OCI-LY7 (cell line): ENCODE results near the gene MARS1. TPM values are rescaled to one million over a fixed set of nuclear protein-coding genes. Genes with fewer than 3 reads are reported as not detected.

Experiments
- BruUV-seq: library from RNA; stranded (reverse); fragments of 400-500 nt; replicated peaks from 2 replicates; lab custom pipeline; 2021; lab: Mats Ljungman, UMichigan
- CTCF ChIA-PET: fragments of 300-600 bp; sonication (Branson Sonifier 250); formaldehyde crosslinking; loops from one replicate; lab custom pipeline; 2022; ENCODE audit warnings: antibody characterized with exemption; ENCODE audit not compliant: unreplicated experiment; lab: Charles Lee
- POLR2A ChIA-PET: fragments of 300-600 bp; sonication (Branson Sonifier 250); formaldehyde crosslinking; loops from one replicate; lab custom pipeline; 2022; ENCODE audit warnings: antibody characterized with exemption; lab: Charles Lee
- DNase-seq: peaks from one replicate; pipeline ENCODE4 v3.0.0-alpha.2; 2015; ENCODE audit warnings: low spot score
- H2AFZ ChIP-seq: fragments of 200-600 bp; sonication (generic), shearing (Covaris generic); 2 replicates; pipeline ENCODE4 v1.6.1; 2014; ENCODE audit warnings: mild to moderate bottlenecking, antibody characterized with exemption, low read length, moderate library complexity
- H3K27ac ChIP-seq: fragments of 200-600 bp; sonication (generic); 2 replicates; pipeline ENCODE4 v1.5.1; 2014; ENCODE audit warnings: mixed run types, low read depth, mild to moderate bottlenecking, moderate library complexity, low read length, inconsistent platforms; ENCODE audit not compliant: poor library complexity, severe bottlenecking
- H3K36me3 ChIP-seq: fragments of 200-600 bp; sonication (generic); 2 replicates; pipeline ENCODE4 v1.6.1; 2014; ENCODE audit warnings: mild to moderate bottlenecking, antibody characterized with exemption, low read length, moderate library complexity, mixed read lengths; ENCODE audit not compliant: insufficient read depth
- H3K4me1 ChIP-seq: fragments of 200-600 bp; sonication (generic); 2 replicates; pipeline ENCODE4 v1.5.1; 2014; ENCODE audit warnings: mild to moderate bottlenecking, low read length; ENCODE audit not compliant: insufficient read depth, poor library complexity, severe bottlenecking
- H3K4me2 ChIP-seq: fragments of 200-600 bp; sonication (generic); 2 replicates; pipeline ENCODE4 v1.6.1; 2014; ENCODE audit warnings: mild to moderate bottlenecking, low read length
- H3K4me3 ChIP-seq: fragments of 200-600 bp; sonication (generic); 2 replicates; pipeline ENCODE4 v1.5.1; 2014; ENCODE audit warnings: mild to moderate bottlenecking, low read depth, low read length; ENCODE audit not compliant: poor library complexity, severe bottlenecking
- H3K79me2 ChIP-seq: fragments of 200-600 bp; sonication (generic); 2 replicates; pipeline ENCODE4 v1.6.1; 2016; ENCODE audit warnings: low read depth, mild to moderate bottlenecking, low read length, moderate library complexity, mixed read lengths; ENCODE audit not compliant: insufficient read depth
- H3K9me2 ChIP-seq: fragments of 200-600 bp; sonication (generic); 2 replicates; pipeline ENCODE4 v1.6.1; 2016; ENCODE audit warnings: mild to moderate bottlenecking, low read length, mixed read lengths; ENCODE audit not compliant: insufficient read depth
- H3K9me3 ChIP-seq: fragments of 200-600 bp; sonication (generic); 2 replicates; pipeline ENCODE4 v1.6.1; 2014; ENCODE audit warnings: mild to moderate bottlenecking, mixed run types, low read length, mixed read lengths
- H4K20me1 ChIP-seq: fragments of 200-600 bp; sonication (generic); 2 replicates; pipeline ENCODE4 v1.6.1; 2014; ENCODE audit warnings: mild to moderate bottlenecking, antibody characterized with exemption, low read length, moderate library complexity, mixed read lengths; ENCODE audit not compliant: insufficient read depth
- CTCF ChIP-seq: fragments of 200-600 bp; sonication (generic); conservative IDR thresholded peaks from 2 replicates; pipeline ENCODE4 v1.5.1; 2014; ENCODE audit warnings: mild to moderate bottlenecking, antibody characterized with exemption, low read length, moderate library complexity, mixed read lengths
- EZH2phosphoT487 ChIP-seq: fragments of 200-600 bp; sonication (generic); IDR thresholded peaks from 2 replicates; pipeline ENCODE4 v1.6.1; 2018; ENCODE audit warnings: low read depth, borderline replicate concordance, mild to moderate bottlenecking, mixed run types, antibody characterized with exemption, low read length, moderate library complexity, mixed read lengths
- intact Hi-C: fragments of 100-400 bp; cut with micrococcal nuclease; formaldehyde crosslinking; loops from one replicate; pipeline ENCODE4 v1.10.0; 2022; ENCODE audit not compliant: unreplicated experiment
- total RNA-seq, 2 experiments: library from RNA; depleted of rRNA in 1 of 2; stranded (reverse); fragments of >200 nt in 1 of 2; shearing (Covaris generic) in 1 of 2; gene quantifications; 2 replicates each; pipeline ENCODE4 v1.2.3, GENCODE V29; 2014 to 2022

The MARS1 gene
- total RNA-seq, 2 experiments from 2014 or later, result 272 to 465 TPM

DNA sequence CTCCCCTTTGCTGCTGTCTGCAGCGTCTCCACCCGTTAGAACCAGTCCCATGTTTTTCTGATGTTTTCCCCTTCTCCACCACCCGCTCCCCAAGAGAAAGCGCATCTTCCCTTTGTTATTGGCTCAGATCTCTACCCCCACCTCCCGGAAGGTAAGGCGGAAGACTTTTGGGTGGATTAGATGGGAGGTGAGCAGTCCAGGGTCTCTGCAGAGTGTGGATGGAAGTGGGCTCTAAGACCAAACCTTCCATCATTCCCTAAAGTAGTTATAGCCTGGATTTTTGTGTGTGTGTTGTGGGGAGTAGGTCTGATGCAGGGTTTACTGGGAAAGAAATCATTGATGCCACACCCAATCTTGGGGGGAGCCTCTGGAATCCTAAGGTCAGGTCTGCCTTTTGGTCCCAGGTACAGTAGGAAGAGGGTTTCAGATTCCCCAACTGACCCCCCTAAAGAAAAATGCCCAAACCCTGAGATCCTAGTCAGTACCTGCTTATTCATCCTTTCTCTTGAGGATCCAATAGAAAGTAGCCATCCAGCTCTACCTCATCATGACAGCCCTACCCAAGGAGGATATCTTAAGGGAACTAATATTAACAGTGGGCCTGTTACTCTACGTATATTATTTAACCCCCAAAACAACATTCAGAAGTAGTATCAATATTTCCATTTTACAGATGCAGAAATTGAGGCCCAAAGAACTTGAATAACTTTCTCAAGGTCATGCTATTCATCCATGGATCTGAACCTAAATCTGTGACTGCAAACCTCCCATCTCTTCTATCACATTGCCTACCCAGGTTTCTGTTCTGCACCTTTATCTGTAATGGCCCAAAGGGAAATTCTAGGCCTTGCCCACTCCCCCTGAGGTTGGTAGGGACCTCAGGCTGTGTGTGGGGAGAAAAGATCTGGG is 63.0 kb downstream of the MARS1 start:
- DNase-seq, result no peak
- no peak overlapping the region for H2AFZ ChIP-seq
- no peak overlapping the region for H3K27ac ChIP-seq
- H3K4me1 ChIP-seq, result peaks cover 10% of the 10 kb centered on the region
- H3K4me3 ChIP-seq, result no peak overlapping the region
- H3K4me2 ChIP-seq, result no peak overlapping the region
- TF ChIP-seq EZH2phosphoT487 (no peak), CTCF (no peak)
- H3K36me3 ChIP-seq, result no peaks in the 10 kb centered on the region
- ChIA-PET POLR2A (no interaction called here), CTCF (no interaction called here)
- H3K9me3 ChIP-seq, result no peaks in the 10 kb centered on the region
- BruUV-seq, result no TSS peak
- H4K20me1 ChIP-seq, result no peaks in the 10 kb centered on the region
- peaks cover 9% of the 10 kb centered on the region; the same call in 1 of the 2 replicates for H3K79me2 ChIP-seq
- intact Hi-C loops, result no loop called here
- no peaks in the 10 kb centered on the region for H3K9me2 ChIP-seq

- no peaks in the 10 kb centered on the region for H3K36me3 ChIP-seq
- POLR2A ChIA-PET, result interaction anchor here (0.6 to 0.7 kb wide), 2 partner anchors 15 to 31 kb away, joined by 3 to 6 read pairs; no protein-coding TSS in a partner anchor
- peaks cover 2% of the 10 kb centered on the region; the same call in 1 of the 2 replicates for H3K79me2 ChIP-seq
- BruUV-seq, result no TSS peak
- DNase-seq, result no peak
- intact Hi-C loops, result no loop called here
- H3K4me1 ChIP-seq, result peaks cover 6% of the 10 kb centered on the region
- H3K9me3 ChIP-seq, result no peaks in the 10 kb centered on the region
- no peak overlapping the region for H2AFZ ChIP-seq
- H3K4me3 ChIP-seq, result no peak overlapping the region
- TF ChIP-seq EZH2phosphoT487 (no peak), CTCF (no peak)
- no peak overlapping the region for H3K27ac ChIP-seq
- no peaks in the 10 kb centered on the region for H3K9me2 ChIP-seq
- CTCF ChIA-PET, result no interaction called here
- H4K20me1 ChIP-seq, result no peaks in the 10 kb centered on the region
- no peak overlapping the region for H3K4me2 ChIP-seq
These were observed 63.9 kb downstream of the MARS1 start for GRCh38 chr12:57551637-57552305.
